ENCODE data around the gene TP63. TPM values are rescaled to one million over a fixed set of nuclear protein-coding genes. Genes with fewer than 3 reads are reported as not detected.
"Not testable (repeated sequence)": the region's sequence is repeated elsewhere in the genome, so short reads cannot be mapped to it uniquely, and the experiment has no call there.

TP63 gene
- total and polyA plus RNA-seq, 2 experiments from 2014 or later = not detected

DNA sequence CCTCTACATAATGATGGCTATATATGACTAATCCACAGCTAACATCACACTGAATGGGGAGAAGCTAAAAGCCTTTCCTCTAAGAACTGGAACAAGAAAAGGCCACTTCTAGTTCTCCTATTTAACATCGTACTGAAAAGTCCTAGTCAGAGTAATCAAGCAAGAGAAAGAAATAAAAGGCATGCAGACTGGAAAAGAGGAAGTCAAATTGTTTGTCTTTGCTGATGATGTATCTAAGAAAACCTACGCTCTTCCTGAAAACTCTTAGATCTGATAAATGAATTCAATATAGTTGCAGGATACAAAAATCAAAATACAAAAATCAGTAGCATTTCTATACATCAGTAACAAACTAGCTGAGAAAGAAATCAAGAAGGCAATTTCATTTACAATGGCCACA is 116.9 kb downstream of the TP63 start (continued):
- TF ChIP-seq, protein P1, sequence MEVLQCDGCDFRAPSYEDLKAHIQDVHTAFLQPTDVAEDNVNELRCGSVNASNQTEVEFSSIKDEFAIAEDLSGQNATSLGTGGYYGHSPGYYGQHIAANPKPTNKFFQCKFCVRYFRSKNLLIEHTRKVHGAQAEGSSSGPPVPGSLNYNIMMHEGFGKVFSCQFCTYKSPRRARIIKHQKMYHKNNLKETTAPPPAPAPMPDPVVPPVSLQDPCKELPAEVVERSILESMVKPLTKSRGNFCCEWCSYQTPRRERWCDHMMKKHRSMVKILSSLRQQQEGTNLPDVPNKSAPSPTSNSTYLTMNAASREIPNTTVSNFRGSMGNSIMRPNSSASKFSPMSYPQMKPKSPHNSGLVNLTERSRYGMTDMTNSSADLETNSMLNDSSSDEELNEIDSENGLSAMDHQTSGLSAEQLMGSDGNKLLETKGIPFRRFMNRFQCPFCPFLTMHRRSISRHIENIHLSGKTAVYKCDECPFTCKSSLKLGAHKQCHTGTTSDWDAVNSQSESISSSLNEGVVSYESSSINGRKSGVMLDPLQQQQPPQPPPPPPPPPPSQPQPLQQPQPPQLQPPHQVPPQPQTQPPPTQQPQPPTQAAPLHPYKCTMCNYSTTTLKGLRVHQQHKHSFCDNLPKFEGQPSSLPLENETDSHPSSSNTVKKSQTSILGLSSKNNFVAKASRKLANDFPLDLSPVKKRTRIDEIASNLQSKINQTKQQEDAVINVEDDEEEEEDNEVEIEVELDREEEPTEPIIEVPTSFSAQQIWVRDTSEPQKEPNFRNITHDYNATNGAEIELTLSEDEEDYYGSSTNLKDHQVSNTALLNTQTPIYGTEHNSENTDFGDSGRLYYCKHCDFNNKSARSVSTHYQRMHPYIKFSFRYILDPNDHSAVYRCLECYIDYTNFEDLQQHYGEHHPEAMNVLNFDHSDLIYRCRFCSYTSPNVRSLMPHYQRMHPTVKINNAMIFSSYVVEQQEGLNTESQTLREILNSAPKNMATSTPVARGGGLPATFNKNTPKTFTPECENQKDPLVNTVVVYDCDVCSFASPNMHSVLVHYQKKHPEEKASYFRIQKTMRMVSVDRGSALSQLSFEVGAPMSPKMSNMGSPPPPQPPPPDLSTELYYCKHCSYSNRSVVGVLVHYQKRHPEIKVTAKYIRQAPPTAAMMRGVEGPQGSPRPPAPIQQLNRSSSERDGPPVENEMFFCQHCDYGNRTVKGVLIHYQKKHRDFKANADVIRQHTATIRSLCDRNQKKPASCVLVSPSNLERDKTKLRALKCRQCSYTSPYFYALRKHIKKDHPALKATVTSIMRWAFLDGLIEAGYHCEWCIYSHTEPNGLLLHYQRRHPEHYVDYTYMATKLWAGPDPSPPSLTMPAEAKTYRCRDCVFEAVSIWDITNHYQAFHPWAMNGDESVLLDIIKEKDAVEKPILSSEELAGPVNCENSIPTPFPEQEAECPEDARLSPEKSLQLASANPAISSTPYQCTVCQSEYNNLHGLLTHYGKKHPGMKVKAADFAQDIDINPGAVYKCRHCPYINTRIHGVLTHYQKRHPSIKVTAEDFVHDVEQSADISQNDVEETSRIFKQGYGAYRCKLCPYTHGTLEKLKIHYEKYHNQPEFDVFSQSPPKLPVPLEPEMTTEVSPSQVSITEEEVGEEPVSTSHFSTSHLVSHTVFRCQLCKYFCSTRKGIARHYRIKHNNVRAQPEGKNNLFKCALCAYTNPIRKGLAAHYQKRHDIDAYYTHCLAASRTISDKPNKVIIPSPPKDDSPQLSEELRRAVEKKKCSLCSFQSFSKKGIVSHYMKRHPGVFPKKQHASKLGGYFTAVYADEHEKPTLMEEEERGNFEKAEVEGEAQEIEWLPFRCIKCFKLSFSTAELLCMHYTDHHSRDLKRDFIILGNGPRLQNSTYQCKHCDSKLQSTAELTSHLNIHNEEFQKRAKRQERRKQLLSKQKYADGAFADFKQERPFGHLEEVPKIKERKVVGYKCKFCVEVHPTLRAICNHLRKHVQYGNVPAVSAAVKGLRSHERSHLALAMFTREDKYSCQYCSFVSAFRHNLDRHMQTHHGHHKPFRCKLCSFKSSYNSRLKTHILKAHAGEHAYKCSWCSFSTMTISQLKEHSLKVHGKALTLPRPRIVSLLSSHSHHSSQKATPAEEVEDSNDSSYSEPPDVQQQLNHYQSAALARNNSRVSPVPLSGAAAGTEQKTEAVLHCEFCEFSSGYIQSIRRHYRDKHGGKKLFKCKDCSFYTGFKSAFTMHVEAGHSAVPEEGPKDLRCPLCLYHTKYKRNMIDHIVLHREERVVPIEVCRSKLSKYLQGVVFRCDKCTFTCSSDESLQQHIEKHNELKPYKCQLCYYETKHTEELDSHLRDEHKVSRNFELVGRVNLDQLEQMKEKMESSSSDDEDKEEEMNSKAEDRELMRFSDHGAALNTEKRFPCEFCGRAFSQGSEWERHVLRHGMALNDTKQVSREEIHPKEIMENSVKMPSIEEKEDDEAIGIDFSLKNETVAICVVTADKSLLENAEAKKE (CRISPR knock-in tag; IDR thresholded peaks at IDR 0.05) = no peak
- TF ChIP-seq, protein P2, sequence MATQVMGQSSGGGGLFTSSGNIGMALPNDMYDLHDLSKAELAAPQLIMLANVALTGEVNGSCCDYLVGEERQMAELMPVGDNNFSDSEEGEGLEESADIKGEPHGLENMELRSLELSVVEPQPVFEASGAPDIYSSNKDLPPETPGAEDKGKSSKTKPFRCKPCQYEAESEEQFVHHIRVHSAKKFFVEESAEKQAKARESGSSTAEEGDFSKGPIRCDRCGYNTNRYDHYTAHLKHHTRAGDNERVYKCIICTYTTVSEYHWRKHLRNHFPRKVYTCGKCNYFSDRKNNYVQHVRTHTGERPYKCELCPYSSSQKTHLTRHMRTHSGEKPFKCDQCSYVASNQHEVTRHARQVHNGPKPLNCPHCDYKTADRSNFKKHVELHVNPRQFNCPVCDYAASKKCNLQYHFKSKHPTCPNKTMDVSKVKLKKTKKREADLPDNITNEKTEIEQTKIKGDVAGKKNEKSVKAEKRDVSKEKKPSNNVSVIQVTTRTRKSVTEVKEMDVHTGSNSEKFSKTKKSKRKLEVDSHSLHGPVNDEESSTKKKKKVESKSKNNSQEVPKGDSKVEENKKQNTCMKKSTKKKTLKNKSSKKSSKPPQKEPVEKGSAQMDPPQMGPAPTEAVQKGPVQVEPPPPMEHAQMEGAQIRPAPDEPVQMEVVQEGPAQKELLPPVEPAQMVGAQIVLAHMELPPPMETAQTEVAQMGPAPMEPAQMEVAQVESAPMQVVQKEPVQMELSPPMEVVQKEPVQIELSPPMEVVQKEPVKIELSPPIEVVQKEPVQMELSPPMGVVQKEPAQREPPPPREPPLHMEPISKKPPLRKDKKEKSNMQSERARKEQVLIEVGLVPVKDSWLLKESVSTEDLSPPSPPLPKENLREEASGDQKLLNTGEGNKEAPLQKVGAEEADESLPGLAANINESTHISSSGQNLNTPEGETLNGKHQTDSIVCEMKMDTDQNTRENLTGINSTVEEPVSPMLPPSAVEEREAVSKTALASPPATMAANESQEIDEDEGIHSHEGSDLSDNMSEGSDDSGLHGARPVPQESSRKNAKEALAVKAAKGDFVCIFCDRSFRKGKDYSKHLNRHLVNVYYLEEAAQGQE (IDR thresholded peaks at IDR 0.05; ENCODE audit: unreplicated experiment) = no peak
- TF ChIP-seq, protein P3, sequence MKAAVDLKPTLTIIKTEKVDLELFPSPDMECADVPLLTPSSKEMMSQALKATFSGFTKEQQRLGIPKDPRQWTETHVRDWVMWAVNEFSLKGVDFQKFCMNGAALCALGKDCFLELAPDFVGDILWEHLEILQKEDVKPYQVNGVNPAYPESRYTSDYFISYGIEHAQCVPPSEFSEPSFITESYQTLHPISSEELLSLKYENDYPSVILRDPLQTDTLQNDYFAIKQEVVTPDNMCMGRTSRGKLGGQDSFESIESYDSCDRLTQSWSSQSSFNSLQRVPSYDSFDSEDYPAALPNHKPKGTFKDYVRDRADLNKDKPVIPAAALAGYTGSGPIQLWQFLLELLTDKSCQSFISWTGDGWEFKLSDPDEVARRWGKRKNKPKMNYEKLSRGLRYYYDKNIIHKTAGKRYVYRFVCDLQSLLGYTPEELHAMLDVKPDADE (IDR thresholded peaks at IDR 0.05) = no peak
- TF ChIP-seq, protein P4, sequence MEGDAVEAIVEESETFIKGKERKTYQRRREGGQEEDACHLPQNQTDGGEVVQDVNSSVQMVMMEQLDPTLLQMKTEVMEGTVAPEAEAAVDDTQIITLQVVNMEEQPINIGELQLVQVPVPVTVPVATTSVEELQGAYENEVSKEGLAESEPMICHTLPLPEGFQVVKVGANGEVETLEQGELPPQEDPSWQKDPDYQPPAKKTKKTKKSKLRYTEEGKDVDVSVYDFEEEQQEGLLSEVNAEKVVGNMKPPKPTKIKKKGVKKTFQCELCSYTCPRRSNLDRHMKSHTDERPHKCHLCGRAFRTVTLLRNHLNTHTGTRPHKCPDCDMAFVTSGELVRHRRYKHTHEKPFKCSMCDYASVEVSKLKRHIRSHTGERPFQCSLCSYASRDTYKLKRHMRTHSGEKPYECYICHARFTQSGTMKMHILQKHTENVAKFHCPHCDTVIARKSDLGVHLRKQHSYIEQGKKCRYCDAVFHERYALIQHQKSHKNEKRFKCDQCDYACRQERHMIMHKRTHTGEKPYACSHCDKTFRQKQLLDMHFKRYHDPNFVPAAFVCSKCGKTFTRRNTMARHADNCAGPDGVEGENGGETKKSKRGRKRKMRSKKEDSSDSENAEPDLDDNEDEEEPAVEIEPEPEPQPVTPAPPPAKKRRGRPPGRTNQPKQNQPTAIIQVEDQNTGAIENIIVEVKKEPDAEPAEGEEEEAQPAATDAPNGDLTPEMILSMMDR (conservative IDR thresholded peaks at IDR 0.05; ENCODE audit: low read depth in 2 of 2) = no peak

DNA sequence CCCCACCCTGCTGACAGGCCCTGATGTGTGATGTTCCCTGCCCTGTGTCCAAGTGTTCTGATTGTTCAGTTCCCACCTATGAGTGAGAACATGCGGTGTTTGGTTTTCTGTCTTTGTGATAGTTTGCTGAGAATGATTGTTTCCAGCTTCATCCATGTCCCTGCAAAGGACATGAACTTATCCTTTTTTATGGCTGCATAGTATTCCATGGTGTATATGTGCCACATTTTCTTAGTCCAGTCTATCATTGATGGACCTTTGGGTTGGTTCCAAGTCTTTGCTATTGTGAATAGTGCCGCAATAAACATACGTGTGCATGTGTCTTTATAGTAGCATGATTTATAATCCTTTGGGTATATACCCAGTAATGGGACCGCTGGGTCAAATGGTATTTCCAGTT is 119.8 kb downstream of the TP63 start:
- H3K27ac Mint-ChIP-seq; ATAC-seq; DNase-seq (ENCODE audit: low spot score); H3K9me3 Mint-ChIP-seq; H3K4me1 ChIP-seq (ENCODE audit: insufficient read depth); H3K4me3 ChIP-seq; H3K79me2 ChIP-seq (replicated peaks; ENCODE audit: insufficient read depth); H2AFZ ChIP-seq; H3K36me3 ChIP-seq (ENCODE audit: insufficient read depth); H3K4me3 Mint-ChIP-seq; H3K4me2 ChIP-seq; H3K36me3 Mint-ChIP-seq (ENCODE audit: low read depth); H3F3A ChIP-seq (replicated peaks; ENCODE audit: low read depth); H3K27ac ChIP-seq (ENCODE audit: low read depth); H3K27me3 ChIP-seq (ENCODE audit: insufficient read depth); H3K9me2 ChIP-seq (ENCODE audit: insufficient read depth); H4K20me1 ChIP-seq (replicated peaks; ENCODE audit: insufficient read depth); H3K27me3 Mint-ChIP-seq (ENCODE audit: insufficient read depth, low read depth, poor library complexity); H3K4me1 Mint-ChIP-seq: not testable (repeated sequence)

Measured in GM23338 (cell line).